Hematopoietic multipotent progenitor cell (in vitro differentiated cells): Measurements from ENCODE around the gene PTPRK. TPM values are rescaled to one million over a fixed set of nuclear protein-coding genes. Genes with fewer than 3 reads are reported as not detected.

Source experiments
- DNase-seq, 3 donors: peaks; one replicate each; pipeline ENCODE4 v3.0.0-alpha.2; 2011 to 2015; ENCODE audit warnings: low read depth in 2 of 3, low spot score in 2 of 3
- total RNA-seq: library from RNA; depleted of rRNA; stranded (reverse); fragments of >200 nt; gene quantifications from one replicate; pipeline ENCODE4 v1.2.3, GENCODE V29; 2012

The PTPRK gene
- total RNA-seq, 1 donor: 0.81 TPM

DNA sequence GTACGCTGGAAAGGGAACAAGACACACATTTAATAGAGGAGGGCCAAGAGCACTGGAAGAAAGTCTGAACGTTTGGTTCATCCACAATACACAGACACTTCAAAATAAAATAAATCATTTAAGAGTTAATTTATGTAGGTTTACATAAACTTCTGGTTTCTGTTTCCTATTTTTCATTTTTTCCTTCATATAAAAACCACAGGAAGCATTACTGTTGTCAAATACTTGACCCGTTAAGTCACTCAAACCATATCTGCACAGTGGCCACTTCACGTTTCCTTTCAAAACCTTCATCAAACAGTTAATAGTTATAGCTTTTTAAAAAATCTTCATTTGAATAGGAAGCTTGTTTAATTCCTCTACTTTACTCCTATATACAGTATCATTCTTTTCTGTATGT, 361.9 kb downstream of the PTPRK start:
- DNase-seq: peak in 1 of 3 donors; percentile 19

DNA sequence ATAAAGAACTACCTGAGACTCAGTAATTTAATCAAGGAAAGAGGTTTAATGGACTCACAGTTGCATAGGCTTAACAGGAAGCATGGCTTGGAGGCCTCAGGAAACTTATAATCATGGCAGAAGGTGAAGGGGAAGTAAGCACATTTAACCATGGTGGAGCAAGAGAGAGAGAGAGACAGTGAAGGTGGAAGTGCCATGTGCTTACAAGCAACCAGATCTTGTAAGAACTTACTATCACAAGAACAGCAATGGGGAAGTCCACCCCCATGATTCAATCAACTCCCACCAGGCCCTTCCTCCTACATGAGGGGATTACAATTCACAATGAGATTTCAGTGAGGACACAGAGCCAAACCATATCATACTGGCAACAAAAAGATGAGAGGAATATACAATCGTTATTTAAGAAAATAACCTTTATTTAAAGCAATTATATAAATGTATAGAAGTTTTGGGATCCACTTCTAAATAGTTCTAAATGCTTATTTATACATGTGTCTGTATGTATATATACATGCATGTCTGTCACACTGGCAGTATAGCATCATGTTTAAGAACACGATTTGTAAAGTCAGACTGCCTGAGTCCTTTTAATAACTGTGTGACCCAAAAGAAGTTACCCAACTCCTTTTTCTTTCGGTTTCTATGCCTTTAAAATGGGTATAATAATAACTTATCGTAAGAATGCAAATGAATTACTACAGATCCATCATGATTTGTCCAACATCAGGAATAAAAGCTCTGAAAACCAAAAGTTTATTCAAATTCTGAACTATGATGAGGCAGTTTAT, 363.9 kb downstream of the PTPRK start:
- DNase-seq: peak in 1 of 3 donors; percentile 1

DNA sequence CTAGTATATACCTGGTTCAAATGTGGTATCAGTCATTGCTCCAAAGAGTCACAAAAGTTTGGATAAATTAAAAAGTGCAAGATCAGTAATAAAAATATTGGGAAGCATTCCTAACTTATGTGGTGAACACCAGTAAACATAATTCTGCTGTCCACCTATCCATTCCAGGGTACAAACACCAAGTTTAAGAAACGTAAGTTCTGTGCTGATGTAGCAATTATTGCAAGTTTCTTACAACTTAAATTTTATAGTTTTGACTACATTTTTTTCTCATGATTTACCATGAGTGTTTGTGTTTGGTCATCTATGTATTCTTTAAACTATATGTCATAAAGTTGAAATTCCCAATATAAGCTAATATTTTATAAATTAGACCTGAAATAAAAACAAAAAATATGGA, 364.6 kb downstream of the PTPRK start:
- no peak for DNase-seq

DNA sequence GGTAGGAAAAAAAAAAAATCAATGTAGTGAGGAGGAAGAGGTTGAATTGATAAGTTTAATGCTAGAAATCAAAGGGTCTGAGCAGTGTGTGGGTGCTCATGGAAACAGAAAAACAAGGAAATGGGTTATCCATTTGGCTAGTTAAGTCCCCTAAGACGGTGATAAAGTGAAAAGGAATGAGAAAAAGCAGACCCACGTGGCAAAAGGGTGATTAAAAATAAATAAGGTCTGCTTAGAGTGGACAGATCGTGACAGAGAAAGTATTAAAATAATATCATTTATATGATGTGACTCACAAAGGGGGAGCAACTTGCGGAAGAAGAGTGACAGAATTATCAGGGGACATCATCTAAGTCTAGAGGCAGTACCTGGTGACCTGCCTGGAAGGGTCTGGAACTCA, 367.8 kb downstream of the PTPRK start:
- DNase-seq: no peak

DNA sequence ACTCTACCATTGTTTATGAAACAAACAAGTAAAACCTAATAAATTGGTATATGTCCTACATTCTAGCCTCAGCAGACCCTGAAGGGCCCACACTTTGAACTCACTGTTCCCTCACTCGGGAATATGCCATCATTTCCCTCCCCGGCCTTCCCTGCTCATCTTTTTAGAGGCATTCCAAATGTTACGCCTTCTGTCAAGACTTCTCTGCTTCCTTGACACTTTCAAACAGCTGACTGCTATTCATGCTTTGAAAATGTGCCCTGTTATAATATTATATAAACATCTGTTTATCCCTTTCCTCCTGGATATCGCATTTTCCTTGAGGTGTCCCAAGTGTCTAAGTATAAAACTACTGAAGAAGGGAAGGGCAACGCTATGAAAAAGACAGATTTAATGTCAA, 370.0 kb downstream of the PTPRK start:
- DNase-seq: no peak

DNA sequence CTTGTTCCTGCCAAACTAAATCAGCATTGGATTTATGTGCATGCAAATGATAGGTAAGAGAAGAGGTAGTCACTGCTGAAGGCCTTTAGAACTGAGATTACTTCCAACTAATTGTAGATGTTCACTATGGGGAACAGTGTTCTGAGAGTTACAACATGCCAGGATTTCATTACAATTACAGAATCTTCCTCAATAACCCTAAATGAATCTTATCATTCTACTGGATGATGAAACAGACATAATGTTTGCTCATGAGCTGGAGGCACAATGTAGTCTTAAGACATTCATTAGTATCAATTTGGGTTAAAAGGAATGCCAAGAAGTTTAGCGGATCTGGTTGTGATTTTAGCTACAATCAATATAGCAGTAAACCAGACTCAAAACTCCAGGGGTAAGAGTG, 370.6 kb downstream of the PTPRK start:
- no peak for DNase-seq

DNA sequence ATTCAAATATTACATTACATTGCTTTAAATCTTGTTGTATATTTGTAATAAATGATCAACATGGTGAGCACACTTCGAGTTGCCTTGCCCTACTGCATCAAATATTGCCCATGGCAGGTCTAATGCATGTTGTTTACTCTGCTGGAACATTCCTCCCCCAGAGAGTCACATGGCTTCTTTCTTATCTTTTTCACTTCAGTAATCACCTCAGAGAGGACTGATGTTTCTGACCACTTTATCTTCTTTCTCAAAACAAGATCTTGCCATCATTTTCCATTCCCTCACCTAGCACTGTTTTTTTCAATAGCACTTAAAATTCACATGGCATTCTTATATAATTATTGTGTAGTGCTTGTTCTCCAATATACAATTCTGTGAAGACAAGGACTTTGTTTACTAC, 376.1 kb downstream of the PTPRK start:
- DNase-seq: no peak

DNA sequence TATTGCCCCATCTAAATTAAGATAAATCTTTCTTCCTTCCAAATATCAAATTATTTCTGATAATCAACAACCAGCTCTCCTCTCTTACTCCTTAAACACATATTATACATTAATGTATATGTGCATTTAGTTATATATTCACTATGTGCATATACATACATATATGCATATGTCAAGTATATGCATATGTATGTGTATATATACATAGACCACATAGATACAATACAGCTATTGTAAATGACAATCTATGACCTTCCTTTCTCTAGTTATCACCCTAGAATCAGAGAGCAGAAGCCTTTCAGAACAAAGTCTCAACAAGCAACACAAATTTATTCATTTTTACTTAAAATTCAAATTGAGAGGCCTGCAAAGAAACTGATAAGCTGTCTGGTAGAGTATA, 378.5 kb downstream of the PTPRK start:
- DNase-seq: no peak

DNA sequence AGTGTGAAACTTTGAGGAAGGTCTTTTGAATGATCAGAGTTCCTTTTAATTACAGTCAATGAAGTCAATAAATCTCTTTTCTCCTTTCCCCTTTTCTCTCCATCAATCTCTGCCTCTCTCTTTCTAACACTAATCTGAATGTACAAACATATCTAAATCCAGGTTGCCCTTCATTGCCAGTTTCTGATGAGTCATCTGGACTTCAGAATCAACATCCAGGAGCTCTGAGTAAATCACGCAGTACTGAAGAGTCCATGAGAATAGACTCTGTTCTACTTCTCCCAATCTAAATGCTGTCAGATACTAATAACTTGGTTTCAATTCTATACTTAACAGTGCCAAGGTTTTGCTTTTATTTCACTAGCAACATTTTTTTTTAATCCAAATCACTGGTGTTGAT, 380.9 kb downstream of the PTPRK start:
- DNase-seq: no peak

DNA sequence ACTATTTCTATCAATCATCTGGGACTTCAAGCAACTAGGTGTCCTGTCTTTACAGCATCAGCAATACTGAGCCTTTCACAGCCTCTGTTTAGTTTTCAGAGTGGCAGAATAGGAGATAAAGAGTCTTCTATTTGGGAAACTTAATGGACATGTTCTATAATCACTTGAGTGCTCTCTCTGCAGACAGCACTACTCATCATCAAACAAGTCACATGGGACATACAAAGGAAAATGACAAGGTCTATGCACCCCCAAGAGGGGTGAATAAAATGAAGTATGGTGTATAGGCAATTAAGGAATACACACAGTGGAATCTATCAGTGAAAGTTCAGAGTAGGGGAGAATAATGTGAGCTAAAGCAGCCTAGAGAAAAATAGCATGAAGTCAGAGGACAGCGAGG, 381.7 kb downstream of the PTPRK start:
- DNase-seq: no peak

DNA sequence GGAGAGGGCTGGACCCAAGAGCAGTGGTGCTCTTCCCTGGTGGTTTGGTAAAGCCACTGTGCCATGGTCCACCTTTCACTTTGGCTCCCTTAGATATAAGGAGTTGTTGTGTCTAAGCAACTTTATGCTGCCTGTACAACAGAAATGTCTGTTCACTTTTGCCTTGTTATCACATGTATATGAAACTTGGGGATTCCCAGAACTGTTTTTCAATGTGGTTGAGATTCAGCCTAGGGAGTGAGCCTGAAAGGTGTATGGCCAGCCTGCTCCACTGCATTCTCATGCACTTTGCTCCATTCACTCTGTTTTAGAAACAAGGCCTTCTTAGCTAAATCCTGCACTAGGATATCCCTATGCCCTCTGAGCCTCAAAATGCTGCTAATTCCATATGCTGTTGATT, 385.1 kb downstream of the PTPRK start:
- DNase-seq: no peak

DNA sequence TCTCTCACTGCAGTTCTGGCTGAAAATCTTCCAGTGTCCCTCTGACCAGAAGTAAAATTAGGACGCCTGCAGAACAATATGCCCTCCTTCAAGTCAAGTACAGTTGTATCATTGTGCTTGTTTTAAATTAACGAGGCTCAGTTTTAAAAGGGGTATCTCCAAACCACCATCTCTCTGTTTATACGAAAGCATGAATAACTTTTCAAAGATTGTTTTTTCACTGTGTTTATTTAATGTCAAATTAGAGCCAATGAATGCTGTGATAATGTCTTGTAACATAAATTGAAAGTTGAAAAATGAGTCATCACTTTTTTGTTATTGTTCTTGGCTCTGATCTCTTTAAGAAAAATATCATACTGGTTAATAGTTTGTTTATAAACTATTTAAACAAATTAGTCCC, 388.8 kb downstream of the PTPRK start:
- no peak for DNase-seq

DNA sequence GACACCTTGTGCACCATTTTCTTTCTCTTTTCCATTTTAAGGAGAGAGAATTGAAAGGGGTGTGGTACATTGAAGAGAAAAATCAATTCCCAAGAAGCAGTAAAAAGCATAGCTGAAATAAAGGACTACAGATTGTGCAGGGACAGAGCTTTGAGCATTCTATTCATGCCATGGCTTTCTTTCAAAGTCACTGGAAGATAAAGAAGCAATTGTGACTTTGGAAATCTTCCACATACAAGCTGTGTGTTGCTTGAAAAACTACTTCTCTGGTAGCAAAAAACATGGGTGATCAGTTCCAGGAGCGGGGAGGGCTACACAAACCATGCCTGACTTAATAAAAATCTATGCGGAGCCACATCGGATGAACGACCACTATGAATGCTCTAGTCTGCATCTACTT, 389.4 kb downstream of the PTPRK start:
- no peak for DNase-seq

DNA sequence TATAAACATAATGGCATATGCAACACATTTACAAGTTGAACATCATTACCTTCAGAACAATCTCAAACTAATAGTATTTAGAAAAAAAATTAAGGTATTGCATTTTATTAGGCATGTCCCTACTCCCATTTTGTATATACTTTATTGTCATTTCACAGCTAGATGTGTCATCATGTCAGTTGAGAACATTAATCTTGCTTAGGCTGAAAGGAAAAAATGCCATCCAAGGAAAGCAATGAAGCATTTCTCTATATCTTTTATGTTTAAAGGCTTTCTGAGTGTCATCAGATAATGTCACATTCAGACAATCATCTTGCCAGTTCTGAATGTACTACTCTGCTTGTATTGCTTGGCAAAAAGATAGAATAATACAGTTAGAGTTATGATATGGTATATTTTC, 390.7 kb downstream of the PTPRK start:
- DNase-seq: no peak

DNA sequence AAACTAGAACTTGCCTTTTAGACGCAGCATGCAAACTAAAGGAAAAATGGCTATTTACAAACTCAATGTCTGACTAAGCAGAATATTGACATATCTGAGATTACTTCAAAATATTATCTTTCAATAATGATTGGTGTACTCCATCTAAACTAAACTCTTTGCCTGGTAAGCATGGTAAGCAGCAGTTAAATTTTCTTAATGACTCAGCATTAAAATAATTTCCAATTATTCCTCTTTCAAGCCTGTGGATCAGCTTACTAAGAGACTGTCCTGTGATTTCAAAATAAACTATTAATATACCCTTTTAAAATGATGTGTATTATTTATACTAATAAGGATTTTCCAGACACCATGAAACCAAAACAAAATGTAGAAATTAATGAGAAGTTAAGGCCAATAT, 392.7 kb downstream of the PTPRK start:
- DNase-seq: no peak

DNA sequence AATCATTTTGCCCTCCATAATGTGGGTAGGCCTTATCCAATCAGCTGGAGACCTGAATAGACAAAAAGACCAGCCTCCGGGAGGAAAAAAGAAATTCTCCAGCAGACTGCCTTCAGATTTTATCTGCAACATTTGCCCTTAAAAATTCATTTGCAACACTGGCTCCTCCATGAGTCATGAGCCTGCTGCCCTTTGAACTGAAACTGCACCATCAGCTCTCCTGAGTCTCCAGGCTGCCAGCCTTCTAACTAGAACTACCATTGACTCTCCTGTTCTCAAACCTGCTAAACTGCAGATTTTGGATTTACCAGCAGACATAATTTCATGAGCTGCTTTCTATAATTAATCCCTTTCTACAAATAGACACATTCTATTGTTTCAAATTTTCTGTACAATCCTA, 395.7 kb downstream of the PTPRK start:
- no peak for DNase-seq

DNA sequence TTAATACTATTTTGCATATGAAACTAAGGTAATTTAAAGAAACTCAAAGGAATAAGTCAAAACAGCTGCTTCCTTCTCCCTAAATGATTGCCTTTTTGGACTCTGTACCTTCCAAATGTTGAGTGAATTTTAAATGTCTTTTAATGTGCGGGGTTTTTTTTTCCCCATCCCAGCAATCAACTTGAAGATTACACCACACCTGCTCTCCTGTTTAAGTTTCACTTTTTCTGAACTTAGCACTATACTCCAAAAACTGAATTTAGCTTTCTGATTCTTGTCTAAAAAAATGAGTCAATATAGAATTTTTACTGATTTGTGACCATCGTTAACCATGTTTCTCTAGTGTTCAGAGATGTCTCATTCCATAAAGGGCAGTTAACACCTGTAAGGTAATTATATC, 398.8 kb downstream of the PTPRK start:
- no peak for DNase-seq

DNA sequence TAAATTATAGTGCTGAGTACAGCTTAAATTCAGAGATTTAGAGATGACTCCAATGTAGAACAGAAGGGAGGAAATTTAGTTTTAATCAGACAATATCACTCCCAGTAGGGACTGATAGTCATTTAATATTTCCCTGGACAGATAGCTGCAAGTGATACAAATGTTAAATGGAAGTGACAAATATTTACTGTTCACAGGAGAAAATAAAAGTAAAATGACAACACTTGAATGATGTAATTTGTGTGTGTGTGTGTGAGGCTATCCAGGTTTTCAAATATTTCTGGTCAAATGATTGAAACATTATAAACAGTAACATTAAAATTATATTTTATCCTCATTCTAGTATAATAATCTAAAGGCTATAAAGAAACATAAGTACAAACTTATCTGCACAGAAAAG, 399.2 kb downstream of the PTPRK start:
- no peak for DNase-seq

DNA sequence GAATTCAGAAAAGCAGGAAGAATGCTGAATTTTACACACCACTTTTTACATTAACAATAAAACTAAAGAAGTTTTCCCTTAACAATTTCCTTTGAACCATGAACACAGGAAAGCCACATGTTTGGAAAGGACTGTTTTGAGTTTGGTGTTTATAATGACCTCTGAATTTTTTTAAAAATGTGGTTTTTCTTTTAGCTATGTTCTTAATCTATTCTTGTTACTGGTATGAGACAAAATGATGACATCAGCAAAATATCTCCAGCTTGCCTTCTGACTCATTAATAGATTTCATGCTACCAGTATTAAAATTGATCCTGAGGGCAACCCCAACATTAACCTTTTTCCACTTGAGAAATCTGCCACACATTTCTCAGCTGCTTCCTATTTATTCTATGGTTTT, 402.0 kb downstream of the PTPRK start:
- no peak for DNase-seq

DNA sequence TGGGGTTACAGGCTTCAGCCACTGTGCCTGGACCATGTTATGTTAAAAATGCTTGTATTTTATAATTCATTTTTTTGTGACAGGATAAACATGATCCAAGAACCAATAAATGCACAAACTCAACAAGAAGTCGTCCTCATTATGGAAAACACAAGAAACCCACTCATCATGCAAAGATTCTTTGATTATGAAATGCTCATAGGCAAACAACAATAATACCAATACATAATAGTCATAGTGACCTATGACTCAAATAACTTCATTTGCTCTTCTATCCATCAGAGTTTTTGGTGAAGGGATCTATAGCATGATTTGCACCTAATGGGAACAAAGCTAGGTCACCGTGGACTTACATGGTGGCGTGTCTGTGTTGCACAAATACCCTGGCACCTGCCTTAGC, 402.5 kb downstream of the PTPRK start:
- no peak for DNase-seq

DNA sequence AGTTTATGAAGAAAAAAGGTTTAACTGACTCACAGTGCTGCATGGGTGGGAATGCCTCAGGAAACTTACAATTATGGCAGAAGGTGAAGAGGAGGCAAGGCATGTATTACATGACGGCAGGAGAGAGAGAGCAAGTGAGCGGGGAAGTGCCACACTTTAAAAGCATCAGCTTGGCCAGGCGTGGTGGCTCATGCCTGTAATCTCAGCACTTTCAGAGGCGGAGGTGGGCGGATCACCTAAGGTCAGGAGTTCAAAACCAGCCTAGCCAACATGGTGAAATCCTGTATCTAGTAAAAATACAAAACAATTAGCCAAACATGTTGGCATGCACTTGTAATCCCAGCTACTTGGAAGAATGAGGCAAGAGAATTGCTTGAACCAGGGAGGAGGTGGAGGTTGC, 406.2 kb downstream of the PTPRK start:
- no peak for DNase-seq

DNA sequence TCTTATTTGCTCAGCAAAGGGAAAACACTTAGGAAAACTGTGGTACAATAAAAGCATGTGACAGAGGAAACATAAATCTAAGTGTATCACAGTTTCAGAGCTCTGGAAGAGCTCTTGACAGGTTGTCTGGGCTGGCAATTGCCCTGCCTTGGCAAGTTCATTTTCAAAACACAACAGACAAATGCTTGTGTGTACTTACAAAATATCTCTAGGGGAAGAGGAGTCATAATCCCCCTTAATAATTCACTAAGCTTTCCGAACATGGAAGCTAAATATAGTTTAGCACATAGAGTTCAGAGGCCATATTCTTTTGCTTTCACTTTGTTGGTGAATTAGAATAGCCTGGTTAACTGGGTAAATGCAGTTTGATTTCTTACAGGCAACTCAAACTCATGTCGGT, 407.9 kb downstream of the PTPRK start:
- no peak for DNase-seq

DNA sequence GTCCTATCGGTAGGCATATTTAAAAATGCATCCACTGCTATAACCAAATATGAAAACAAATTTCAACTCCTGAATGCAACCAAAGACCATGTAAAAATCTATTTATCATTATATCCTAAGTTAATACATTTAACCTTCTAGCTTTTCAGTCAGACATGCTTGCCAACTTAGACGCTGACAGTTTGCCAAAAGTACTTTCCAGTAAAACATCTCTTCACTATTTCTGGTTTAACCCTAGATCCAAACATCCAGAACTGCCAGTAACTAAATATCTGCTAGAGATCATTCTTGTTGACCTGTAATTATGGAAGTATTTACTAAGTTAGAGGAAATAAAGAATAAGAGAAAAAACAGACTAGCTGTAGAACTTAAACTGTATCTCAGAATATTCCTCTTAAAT, 409.3 kb downstream of the PTPRK start:
- no peak for DNase-seq
